Stimulated activated CD8-positive, alpha-beta memory T cell treated with anti-CD3 and anti-CD28 coated beads, Interleukin-2, amount 100 ng/mL, for 1 hour (primary cell): ENCODE data around the gene BBS9.

ENCODE experiments used
- DNase-seq, 2 donors: peaks; one replicate each; pipeline ENCODE4 v3.0.0-alpha.2; 2020; ENCODE audit warnings: low read depth in 2 of 2

Gene BBS9

DNA sequence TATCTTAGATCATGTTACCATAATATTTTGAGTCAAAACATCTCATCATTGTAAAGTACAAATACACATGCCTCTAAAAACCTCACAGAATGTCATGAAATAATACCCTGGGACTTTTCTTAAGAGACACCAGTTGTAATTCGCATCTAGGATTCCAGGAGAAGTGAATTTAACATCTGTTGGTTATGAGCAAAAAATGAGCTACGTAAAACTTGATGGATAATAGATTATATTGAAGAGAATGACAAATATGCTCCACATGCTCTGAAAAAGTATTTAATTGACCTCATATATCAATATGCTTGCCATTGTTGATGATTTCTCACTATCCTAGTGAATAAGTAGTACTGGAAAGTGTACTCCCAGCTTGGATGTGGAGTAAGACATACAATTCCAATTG is 227.0 kb downstream of the BBS9 start:
- no peak for DNase-seq

DNA sequence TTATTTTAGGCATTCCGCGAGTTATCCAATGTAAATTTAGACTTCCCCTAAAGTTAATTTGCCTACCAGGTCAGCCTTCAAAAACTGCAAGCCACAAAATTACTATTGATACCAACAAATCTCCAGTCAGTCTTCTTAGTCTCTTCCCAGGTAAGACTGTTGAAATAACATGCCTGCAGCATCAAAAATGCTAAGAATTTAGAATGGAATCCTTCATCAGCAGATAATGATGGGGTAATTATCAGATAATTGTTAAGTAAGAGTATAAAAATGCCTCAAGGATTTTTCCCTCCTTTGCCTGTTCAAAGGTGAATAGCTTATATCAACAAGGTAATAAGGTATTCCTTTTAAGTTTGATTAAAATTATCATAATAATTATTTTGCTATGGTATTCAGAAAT is 228.5 kb downstream of the BBS9 start:
- no peak for DNase-seq

DNA sequence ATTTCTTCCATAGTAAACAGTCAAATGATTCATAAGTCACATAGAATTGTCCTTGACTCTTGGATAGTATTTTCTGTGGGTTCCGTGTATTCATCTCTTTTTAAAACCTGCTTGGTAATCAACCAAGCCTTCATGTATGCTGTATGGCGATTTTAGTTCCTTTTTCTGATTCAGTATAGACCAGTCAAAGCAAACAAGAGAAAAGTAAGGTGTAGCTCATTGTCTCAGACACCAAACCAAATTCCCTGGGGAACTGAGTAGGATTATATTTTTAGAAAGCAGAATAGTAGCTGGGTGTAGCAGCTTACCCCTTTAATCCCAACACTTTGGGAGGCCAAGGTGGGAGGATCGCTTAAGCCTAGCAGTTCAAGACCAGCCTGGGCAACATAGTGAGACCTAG is 240.5 kb downstream of the BBS9 start:
- no peak for DNase-seq

DNA sequence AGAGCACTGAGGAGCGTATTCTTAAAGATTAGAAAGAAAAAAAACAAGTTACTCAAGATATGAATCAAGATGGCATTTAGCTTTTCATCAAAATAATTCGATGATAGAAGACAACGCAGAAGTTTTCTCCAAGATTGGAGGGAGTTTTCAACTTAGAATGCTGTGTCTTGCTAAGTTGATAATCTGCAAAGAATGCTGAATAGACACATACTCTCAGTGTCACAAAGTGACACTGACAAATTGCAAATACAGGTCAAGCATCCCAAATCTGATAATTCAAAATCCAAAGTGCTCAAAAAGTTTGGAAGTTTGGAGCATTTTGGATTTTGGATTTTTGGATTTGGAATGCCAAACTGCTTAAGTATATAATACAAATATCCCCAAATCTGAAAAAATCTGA is 243.8 kb downstream of the BBS9 start:
- no peak for DNase-seq

DNA sequence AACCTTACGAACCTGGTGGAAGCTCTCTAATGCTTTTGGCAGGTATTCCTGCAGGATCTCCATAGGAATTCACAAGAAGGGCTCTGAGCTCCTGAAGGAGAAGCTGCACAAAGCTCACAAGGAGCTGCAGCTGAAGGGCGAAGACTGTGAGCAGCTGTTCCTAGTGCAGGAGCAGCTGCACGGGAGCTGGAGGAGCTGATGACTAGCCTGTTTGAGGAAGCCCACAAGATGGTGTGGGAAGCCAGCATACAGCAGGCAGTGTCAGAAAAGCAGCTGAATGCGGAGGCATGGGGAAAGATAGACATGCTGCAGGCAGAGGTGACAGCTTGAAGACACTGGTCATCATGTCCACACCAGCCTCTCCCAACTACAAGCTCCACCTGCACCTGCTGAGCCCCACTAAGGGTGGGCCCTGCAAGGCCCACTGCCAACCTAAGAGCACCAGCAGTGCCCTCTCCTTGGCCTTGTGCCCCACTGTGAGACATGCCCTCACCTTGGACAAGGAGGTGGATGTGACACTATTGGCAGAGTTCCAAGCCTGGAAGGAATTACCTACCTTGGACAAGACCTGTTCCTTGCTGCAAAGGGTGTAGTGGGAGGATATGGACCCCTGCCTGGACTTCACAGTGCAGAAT is 250.6 kb downstream of the BBS9 start:
- no peak for DNase-seq

DNA sequence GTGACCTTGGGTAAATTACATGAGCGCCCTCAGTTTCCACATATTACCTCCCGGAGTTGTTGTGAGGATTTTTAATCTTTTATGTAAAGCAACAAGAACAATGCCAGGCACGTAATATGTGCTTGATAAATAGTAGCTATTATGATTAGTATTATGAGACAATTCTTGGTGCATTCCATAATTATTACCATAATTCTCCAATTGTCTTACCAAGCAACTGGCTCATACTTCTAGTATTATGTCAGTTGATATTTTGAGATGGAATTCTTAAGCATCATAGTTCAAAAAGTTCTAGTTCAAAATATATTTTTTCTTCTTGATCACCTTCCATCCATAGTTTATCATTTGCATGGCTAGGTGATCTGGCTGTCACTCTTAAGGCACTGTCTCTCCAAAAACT is 259.0 kb downstream of the BBS9 start:
- DNase-seq: no peak

DNA sequence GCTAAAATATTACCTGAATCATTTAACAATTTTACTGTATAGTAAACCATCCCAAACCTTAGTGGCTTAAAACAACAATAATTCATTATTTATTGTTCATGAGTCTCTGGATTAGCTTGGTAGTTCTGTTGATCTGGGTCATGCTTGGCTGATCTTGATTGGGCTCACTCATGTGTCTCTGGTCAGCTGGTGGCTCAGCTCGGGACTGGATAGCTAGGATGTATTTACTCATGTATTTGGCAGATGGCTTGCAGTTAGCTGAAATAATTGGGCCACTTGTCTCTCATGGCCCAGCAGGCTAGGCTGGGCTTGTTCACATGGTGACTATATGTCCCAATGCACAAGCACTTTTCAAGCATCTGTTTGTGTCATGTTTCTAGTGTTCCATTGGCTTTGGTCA is 262.8 kb downstream of the BBS9 start:
- no peak for DNase-seq

DNA sequence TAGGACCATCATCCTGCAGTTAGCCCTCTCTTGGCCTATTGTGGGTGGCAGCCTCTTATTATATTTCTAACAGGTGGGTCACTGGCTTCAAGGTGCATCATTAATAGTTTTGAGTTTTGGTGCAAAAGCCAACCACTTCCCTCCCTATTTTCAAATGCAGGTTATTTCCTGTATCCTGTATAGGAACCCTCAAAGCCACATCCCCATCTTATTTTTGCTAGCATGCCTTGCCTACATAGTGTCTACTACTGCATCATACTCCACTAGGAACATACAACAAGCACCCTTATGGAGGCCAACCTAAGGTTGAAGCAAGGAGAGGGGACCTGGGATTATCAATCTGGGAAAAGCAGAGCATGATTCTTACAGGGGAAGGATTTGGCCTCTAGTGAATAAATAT is 264.4 kb downstream of the BBS9 start:
- no peak for DNase-seq

DNA sequence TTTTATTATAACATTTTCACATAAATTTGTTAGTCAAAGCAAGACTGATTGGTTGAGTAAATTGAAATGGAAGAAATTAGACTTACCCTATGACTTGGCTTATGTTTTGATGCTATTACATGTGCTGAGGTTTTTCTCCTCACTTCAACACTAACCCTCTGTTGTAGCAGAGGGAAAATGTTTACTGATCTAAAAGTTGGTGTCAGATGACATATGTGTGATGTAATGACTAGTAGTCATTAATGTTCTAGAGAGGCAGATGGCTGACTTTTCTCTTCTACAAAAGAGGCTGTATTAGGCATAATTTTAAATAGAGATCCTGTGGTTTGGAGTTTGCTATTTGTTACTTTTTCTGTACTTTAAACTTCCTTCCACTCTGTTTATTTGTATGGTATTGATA is 266.0 kb downstream of the BBS9 start:
- no peak for DNase-seq

DNA sequence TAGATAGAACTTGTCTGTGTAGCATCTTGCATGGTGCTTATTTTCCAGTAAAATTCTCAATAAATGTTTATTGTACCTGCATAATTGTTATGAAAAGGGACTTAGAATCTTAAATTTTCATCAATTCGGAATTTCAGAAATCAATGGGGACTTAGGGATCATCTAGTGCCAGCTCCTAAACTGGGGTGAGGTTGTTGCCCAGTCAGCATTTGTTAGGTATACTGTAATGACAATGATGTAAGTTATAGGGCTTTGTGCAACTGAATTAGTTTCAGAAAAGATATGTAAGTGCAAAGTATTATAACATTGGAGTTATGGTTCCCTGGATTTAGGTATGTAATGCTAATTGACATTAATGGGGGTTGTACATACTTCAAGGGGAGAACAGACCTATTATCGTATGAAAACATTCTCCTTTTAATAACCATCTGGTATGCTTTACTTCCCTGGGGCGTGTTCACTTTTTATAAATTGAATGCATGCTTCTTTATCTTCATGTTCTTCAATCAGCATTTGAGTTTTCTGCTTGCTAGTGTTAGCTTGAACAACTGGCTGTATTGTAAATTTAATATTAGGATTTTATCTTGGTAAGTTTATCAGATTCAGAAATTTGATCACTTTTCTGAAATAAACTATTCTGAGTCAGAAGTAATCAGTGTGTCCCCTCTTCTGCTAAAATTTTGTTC is 270.3 kb downstream of the BBS9 start:
- DNase-seq: no peak

DNA sequence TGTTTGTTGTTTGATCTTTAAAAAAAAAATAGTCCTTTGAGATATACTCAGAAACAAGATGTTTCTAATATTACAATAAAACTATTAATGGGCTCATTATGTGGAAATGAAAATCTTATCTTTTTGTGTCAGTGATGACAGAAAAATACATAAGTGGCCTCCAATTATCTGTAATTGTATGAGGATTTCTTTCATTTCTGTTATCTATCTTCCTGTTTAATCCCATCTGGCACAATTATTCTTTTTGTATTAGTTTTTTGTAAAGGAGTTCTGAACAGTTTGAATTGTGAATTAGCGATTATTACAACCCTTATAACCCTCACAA is 270.8 kb downstream of the BBS9 start:
- DNase-seq: no peak

DNA sequence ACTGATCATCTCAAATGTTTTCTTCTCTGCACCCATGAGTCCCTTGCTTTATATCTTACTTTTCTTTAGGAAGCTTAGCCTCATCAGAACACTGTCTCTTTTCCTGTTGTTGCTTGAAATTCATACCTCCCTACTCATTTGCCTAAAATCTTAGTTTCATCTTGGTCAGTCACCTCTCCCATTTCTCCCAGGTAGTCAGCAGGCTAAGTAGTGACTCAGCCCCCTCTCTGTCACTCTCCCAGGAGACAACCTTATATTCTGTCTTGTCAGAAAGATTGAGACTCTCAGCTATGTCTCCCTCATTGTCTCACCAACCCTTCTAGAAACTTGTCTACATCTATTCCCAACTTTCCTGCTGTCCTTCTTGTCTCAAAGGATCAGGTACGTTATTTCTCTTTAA is 280.9 kb downstream of the BBS9 start:
- no peak for DNase-seq

DNA sequence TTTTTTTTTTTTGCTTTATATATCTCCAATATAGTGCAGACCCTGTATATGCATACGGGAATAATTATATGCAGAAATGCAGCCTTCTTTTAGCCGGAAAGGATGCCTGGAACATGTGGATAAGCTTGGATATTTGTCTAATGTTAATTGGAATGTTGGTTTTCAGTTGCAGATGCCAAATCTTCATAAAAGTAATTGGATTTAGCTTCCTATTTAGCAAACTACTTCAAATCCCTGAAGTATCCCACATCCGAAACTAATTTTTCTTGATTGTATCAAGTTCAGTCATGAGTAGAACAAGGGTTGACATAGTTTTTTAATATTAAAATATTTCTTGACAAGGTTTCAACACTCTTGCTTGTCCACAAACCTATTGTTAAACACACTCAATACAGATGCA is 281.7 kb downstream of the BBS9 start:
- DNase-seq: no peak

DNA sequence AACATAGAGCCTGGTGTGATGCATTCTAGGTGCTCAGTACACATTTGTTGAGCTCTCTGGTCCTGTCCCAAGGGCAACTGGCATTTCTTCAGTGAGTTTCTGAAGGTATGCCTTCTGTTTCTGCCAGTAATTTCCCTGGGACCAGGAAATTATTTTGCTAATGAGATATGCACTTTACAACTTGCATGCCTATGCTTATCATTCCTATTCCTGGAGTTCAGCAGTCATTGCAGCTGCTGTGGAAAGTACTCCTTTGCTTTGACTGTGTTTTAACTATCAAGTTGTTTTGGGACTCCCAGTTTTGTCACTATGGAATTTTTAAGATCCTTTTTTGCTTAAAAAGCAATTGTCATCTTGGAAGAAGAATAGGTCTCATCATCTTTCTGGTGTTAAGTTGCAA is 283.0 kb downstream of the BBS9 start:
- DNase-seq: no peak

DNA sequence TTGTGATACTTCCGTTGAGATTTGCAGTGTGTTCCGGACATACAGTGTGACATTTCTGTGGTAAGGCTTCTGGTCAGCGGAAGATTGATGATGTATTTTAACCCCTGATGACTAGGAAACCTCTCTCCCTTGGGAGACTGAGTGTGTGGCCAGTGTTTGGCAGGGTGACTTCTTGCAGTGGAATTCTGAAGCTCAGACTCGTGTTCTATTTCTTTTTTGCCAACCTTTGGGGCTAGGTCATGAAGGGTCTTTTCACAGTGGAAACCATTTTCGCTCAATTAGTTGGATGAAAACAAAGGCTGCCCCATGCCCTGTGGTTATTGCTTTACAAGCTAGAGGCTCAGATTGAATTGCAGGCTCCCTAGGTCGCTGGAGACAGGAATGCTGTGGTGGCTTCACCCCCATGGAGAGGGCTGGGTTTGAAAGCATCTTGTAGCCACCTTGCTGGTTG is 288.9 kb downstream of the BBS9 start:
- DNase-seq: no peak

DNA sequence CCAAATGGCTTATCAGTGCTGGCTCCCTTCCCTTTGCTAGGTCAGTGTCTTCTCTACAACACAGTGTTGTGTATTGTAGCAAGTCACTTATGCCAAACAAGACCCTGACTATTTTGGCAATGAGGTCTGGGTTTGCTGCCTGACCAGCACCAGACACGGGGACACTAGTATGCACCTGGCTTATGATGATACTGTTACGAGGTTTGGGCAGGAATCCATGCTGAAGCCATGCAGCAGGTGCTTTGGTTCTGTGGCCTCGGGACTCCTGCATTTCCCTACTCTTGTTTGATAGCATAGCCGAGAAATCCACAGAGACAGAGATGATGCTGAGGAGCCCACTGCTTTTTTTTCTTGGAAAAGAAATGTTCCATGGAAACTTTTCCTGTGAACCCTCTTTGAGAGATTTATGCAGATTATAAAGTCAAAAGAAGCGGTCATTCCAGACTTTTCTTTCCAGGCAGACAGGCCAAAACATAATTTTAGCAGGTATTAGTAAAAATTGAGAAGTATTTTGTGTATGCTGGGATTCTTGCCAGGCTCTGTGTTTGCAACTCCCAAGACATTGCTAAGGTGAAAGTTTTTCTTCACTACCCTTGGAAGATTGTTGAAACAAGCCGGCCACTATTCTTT is 291.1 kb downstream of the BBS9 start:
- DNase-seq: no peak

DNA sequence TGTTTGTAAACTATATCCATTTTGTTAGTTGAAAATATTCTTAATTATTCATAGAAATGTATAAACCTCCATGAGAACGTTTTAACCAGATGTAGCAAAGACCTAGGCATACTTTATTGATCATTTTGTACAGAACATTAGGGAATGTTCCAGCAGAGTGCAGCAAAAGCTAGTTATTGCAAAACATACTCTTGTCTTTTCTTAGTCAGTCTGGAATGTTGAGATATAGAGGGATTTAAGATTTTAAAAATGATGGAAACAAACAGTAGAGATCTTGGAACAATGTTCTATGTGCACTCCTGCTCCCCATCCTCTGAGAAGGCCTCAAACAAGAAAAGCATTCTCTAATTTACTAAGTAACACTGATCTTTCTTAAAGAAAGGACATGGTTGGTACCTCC is 292.1 kb downstream of the BBS9 start:
- no peak for DNase-seq

DNA sequence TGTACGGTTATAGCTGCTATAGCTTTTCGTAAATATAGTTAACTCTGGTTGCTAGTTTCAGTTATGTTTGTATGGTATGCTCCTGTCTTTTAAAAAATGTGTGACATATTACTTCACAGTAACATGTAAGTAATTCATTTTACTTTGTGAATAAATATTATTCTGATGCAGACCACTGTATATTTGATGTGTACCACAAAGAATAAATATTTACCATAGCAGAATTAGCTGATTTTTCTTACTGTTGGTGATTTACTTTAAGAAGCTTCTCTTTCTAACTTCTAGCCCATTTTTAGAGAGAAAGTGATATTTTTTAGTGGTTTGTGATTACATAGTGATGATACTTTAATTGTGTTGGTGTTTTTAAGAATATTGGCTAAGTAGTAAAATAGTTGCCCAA is 292.8 kb downstream of the BBS9 start:
- no peak for DNase-seq

DNA sequence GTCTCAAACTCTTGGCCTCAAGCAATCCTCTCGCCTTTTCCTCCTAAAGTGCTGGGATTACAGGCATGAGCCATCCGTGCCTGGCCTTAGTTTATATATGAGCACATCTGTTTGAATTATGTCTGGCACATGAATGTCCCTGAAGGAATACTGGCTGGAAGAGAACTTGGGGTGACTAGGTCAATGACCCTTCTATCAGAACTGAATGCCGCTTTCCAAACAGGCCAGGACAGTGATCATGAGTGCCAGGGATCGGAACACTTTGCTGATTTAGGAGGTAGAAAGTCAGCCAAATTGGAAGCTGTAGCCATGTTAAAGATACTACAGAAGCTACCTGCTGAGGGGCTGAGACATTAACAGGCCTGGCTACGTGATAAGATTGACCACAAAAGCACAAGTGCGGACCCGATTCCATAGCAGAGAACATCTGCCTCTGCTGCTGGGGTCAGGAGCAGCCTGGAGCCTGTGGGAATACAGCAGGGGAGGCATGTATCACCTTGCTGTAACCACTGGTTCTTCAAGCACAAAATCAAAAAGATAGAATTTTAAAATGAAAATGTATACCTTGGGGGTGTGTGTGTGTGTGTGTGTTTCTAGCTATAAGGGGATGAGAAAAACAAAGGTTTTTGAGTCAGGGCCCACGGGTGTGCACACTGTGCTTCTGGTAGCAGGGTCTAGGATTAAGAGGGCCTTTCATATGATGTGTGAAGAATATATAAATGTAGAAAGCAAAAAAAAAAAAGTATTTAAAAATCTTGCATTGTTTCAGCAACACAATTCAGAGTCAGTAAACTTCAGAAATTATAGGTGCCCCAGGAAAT is 293.7 kb downstream of the BBS9 start:
- DNase-seq: no peak

DNA sequence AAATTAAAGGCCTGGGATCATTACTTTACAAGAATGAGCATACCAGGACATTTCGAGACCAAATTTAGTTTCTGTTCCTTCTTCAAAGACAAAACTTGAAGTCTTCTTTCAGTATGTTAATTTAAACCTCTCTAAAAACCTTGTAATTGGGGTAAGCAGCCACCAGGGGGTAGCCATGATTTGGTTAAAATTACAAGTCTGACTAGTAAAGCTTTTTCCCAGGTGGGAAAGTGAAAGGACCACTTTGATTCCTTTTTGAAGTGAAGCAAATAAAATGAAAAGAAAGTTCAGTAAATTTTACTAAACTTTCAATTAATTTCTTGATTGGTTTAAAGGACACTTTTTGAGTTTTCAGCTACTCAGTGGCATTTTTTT is 294.3 kb downstream of the BBS9 start:
- DNase-seq: no peak

DNA sequence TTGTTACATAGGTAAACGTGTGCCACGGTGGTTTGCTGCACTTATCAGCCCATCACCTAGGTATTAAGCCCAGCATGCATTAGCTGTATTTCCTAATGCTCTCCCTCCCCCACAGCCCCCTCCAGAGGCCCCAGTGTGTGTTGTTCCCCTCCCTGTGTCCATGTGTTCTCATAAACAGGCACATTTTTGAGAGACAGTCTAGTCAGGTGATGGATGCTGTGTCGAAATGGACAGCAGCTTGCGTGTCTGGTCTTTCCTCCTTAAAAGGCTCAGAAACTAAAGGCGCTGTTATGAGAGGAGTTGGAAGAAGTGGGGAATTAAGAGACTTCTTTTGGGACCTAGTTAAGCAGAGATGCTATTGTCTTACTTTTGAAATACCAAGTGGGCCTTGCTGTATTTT is 296.0 kb downstream of the BBS9 start:
- no peak for DNase-seq

DNA sequence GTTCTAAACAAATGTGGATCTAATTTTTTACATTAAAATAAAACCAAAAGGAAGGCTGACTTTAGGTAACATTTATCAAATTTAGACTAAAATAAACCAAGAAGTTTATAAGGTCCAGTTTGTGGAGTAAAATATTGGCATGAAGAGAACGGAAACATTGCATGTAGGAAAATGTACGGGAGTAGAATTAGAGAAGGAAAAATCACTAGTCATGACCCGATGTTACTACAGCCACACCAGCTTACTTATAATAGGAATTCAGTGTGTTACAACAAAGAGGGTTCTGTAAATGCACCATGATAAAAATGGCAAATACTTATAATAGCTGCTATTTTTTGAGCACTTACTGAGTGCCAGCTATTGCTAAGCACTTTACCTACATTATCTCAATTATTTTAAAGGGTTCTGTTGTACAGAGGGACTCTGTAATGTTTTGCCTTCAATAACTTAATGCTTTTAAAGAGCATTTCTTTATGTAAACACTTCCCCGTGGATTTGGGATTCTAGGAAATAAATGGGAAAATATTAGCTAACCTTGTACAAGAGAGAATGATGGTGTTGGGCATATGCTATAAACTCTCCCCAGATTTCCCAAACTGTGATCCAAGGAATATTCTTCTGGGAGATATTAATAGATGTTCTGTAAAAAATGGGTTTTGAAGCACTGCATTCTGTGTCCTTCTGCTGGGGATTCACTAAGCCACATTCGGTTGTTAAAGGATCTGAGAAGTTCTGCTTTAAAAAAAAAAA is 296.7 kb downstream of the BBS9 start:
- no peak for DNase-seq
